GM12878 (cell line): ENCODE measurements around the gene TADA1. TPM values are rescaled to one million over a fixed set of nuclear protein-coding genes. Genes with fewer than 3 reads are reported as not detected.

Source experiments
- ATAC-seq: fragments of 200-7000 bp; cut with Tn5 transposase; 3 replicates; pipeline ENCODE4 v1.9.1; 2020; ENCODE audit warnings: mild to moderate bottlenecking, moderate library complexity
- Bru-seq: library from RNA; stranded (reverse); fragments of 400-500 nt; gene quantifications from one replicate; lab custom pipeline; 2021; lab: Mats Ljungman, UMichigan
- BruChase-seq, 2 experiments: library from RNA; stranded (reverse); fragments of 400-500 nt; gene quantifications; one replicate each; lab custom pipeline; 2021; lab: Mats Ljungman, UMichigan
- BruUV-seq: library from RNA; stranded (reverse); fragments of 400-500 nt; replicated peaks from 2 replicates; lab custom pipeline; 2021; lab: Mats Ljungman, UMichigan
- CTCF ChIA-PET: fragments of 300-600 bp; sonication (Branson Sonifier 250); formaldehyde crosslinking; extraction: SDS; loops from one replicate; lab custom pipeline; 2021; ENCODE audit warnings: inconsistent platforms; lab: Yijun Ruan, JAX
- POLR2A ChIA-PET: fragments of 350-600 bp; formaldehyde crosslinking; extraction: SDS; loops from one replicate; lab custom pipeline; 2021; ENCODE audit warnings: inconsistent platforms; lab: Charles Lee
- RAD21 ChIA-PET: fragments of 300-600 bp; sonication (Branson Sonifier 250); formaldehyde crosslinking; loops from one replicate; lab custom pipeline; 2023; ENCODE audit warnings: antibody characterized with exemption; ENCODE audit not compliant: unreplicated experiment; lab: Charles Lee
- SMC1A ChIA-PET: fragments of 300-600 bp; sonication (Branson Sonifier 250); formaldehyde crosslinking; loops from one replicate; lab custom pipeline; 2023; ENCODE audit not compliant: unreplicated experiment, uncharacterized antibody; lab: Charles Lee
- DNase-seq: peaks from one replicate; pipeline ENCODE4 v3.0.0-alpha.2; 2011; ENCODE audit warnings: low read depth, low spot score
- FAIRE-seq: peaks from 3 replicates; lab custom pipeline; 2011; peaks lifted over from hg19 to GRCh38; lab: Jason Lieb, UNC
- H2AFZ ChIP-seq: 2 replicates; pipeline ENCODE4 v1.6.0; 2011; ENCODE audit warnings: low read depth, low read length, control low read depth; ENCODE audit not compliant: control insufficient read depth
- H3K27ac ChIP-seq: 2 replicates; pipeline ENCODE4 v1.5.1; 2011; ENCODE audit warnings: control low read depth; ENCODE audit not compliant: control insufficient read depth, insufficient read depth
- H3K27me3 ChIP-seq, 2 experiments: replicated peaks in 1 of 2; 2 replicates each; pipeline versions ENCODE4 v1.6.0 to v1.6.1; 2011; ENCODE audit warnings: low read length in 1 of 2; ENCODE audit not compliant: control insufficient read depth in 2 of 2, insufficient read depth in 2 of 2
- H3K36me3 ChIP-seq, 2 experiments: 2 replicates each; pipeline ENCODE4 v1.5.1; 2011; ENCODE audit warnings: low read length in 1 of 2; ENCODE audit not compliant: control insufficient read depth in 2 of 2, insufficient read depth in 2 of 2
- H3K4me1 ChIP-seq: 2 replicates; pipeline ENCODE4 v1.6.1; 2011; ENCODE audit warnings: mild to moderate bottlenecking, low read length, moderate library complexity, mixed read lengths; ENCODE audit not compliant: control insufficient read depth, insufficient read depth
- H3K4me2 ChIP-seq: 2 replicates; pipeline ENCODE4 v1.6.0; 2011; ENCODE audit warnings: control low read depth; ENCODE audit not compliant: control insufficient read depth, insufficient read depth
- H3K4me3 ChIP-seq: fragments of 200-600 bp; sonication (generic); 2 replicates; pipeline ENCODE4 v1.5.1; 2016
- H3K79me2 ChIP-seq: 2 replicates; pipeline ENCODE4 v1.6.0; 2011; ENCODE audit warnings: low read length; ENCODE audit not compliant: control insufficient read depth, insufficient read depth
- H3K9ac ChIP-seq: 2 replicates; pipeline ENCODE4 v1.8.0; 2011; ENCODE audit warnings: low read length, control low read depth, mixed read lengths; ENCODE audit not compliant: control insufficient read depth, insufficient read depth
- H3K9me3 ChIP-seq: replicated peaks from 3 replicates; pipeline ENCODE4 v1.5.1; 2011; ENCODE audit warnings: mild to moderate bottlenecking, low read length; ENCODE audit not compliant: control insufficient read depth, insufficient read depth
- H4K20me1 ChIP-seq: 2 replicates; pipeline ENCODE4 v1.6.0; 2011; ENCODE audit not compliant: control insufficient read depth, insufficient read depth
- ASH2L ChIP-seq: fragments of 300-600, 200-600 bp; sonication (generic); IDR thresholded peaks from 2 replicates; pipeline ENCODE4 v1.6.1; 2017; ENCODE audit warnings: low read depth, mild to moderate bottlenecking, borderline replicate concordance
- CEBPZ ChIP-seq: fragments of 150-350 bp; IDR thresholded peaks from 2 replicates; pipeline ENCODE4 v1.6.1; 2016; ENCODE audit warnings: low read depth, low read length
- CREB1 ChIP-seq: IDR thresholded peaks from 2 replicates; pipeline ENCODE4 v1.6.1; 2012; ENCODE audit warnings: low read depth, mild to moderate bottlenecking, inconsistent platforms
- EP300 ChIP-seq, 2 experiments: fragments of 150-350 bp in 1 of 2; IDR thresholded peaks; 2 replicates each; pipeline ENCODE4 v1.6.1; 2011 to 2012; ENCODE audit warnings: low read depth in 2 of 2, low read length in 2 of 2, borderline replicate concordance in 1 of 2, improper control_type of control experiment in 1 of 2, inconsistent platforms in 1 of 2; ENCODE audit not compliant: control insufficient read depth in 1 of 2
- HDGF ChIP-seq: fragments of 450-650 bp; IDR thresholded peaks from 2 replicates; pipeline ENCODE4 v1.6.1; 2016; ENCODE audit warnings: antibody characterized with exemption
- KAT2A ChIP-seq: conservative IDR thresholded peaks from 2 replicates; pipeline ENCODE4 v1.6.1; 2011; ENCODE audit warnings: low read depth, low read length; ENCODE audit not compliant: control insufficient read depth
- MEF2A ChIP-seq: IDR thresholded peaks from 2 replicates; pipeline ENCODE4 v1.6.1; 2011; ENCODE audit warnings: low read depth, mild to moderate bottlenecking, low read length, moderate library complexity; ENCODE audit not compliant: insufficient read depth
- TCF7 ChIP-seq: IDR thresholded peaks from 2 replicates; pipeline ENCODE4 v1.6.1; 2014; ENCODE audit warnings: antibody characterized with exemption, borderline replicate concordance
- WGBS: methylation state at CpG from one replicate; pipeline ENCODE4 v1.1.6; 2016; ENCODE audit warnings: low lambda C conversion rate; ENCODE audit not compliant: insufficient replicate concordance, insufficient coverage; ENCODE audit errors: missing lambda C conversion rate; 5-methylcytosine and 5-hydroxymethylcytosine counted together
- in situ Hi-C: fragments of 300-500 bp; cut with MboI; formaldehyde crosslinking; loops from 9 replicates; pipeline ENCODE4 v1.14.3; 2018; ENCODE audit warnings: mixed read lengths
- intact Hi-C: fragments of 100-400 bp; cut with micrococcal nuclease; formaldehyde crosslinking; loops from one replicate; pipeline ENCODE4 v1.14.2; 2022; ENCODE audit not compliant: unreplicated experiment
- long read RNA-seq, 2 experiments: library from polyadenylated mRNA; unstranded; transcript quantifications; one replicate each; pipeline ENCODE4 v2.0.0, GENCODE V29; 2019 to 2020
- polyA minus RNA-seq, 3 experiments: library from RNA; depleted of rRNA, polyadenylated mRNA; stranded (reverse); fragments of >200 nt; gene quantifications; 2 replicates each; pipeline ENCODE4 v1.2.3, GENCODE V29; 2011
- polyA plus RNA-seq, 11 experiments: library from polyadenylated mRNA; depleted of rRNA in 4 of 11; unstranded in 6 of 11; stranded (reverse) in 5 of 11; fragments of >200 nt; fragmentation: Nextera tagmentation in 4 of 11; fragmentation: Illumina TruSeq in 1 of 11; extraction: Ambion mirVana in 4 of 11; extraction: Trizol in 1 of 11; gene quantifications; 1 replicate in 1 of 11; 2 replicates in 10 of 11; pipeline versions ENCODE4 v1.2.1 to v1.2.3, GENCODE V29; 2011 to 2016; ENCODE audit warnings: inconsistent platforms in 2 of 11, missing spikeins in 2 of 11, low read depth in 1 of 11
- total RNA-seq, 4 experiments: library from RNA; depleted of rRNA in 3 of 4; stranded (reverse); fragments of >200 nt in 3 of 4; fragmentation: Illumina TruSeq in 1 of 4; extraction: Trizol in 1 of 4; gene quantifications; 2 replicates each; pipeline versions ENCODE4 v1.2.1 to v1.2.3, GENCODE V29; 2013 to 2021

TADA1 gene
- total RNA-seq (2013; cell fraction: nucleolus; rRNA removed): 18.3 and 18.9 TPM in 2 replicates
- total RNA-seq (2014; rRNA removed): 18.6 and 21.3 TPM in 2 replicates
- total RNA-seq (2014; rRNA removed; fragmentation: Illumina TruSeq; extraction: Trizol): 20.6 and 20.7 TPM in 2 replicates
- 15.1 and 15.2 TPM in 2 replicates for total RNA-seq (2021)
- polyA plus RNA-seq (2011; ENCODE audit: low read depth): 12.6 TPM
- 34.6 and 36.4 TPM in 2 replicates for polyA plus RNA-seq (2011; rRNA removed)
- polyA plus RNA-seq (2011; cell fraction: cytosol; rRNA removed): 19.1 and 27.0 TPM in 2 replicates
- polyA plus RNA-seq (2011; cell fraction: nucleus; rRNA removed): 18.5 and 20.0 TPM in 2 replicates
- 13.3 and 14.4 TPM in 2 replicates for polyA plus RNA-seq (2012)
- 25.9 and 31.1 TPM in 2 replicates for polyA plus RNA-seq (2014; fragmentation: Illumina TruSeq; extraction: Trizol)
- 10 to 100 TPM; 31.5 to 38.6 TPM for polyA plus RNA-seq (2014; fragmentation: Nextera tagmentation; extraction: Ambion mirVana)
- 13.1 and 15.3 TPM in 2 replicates for polyA plus RNA-seq (2014; rRNA removed)
- polyA plus RNA-seq (2016; fragmentation: Nextera tagmentation; extraction: Ambion mirVana): 10 to 100 TPM; 27.1 to 30.2 TPM
- polyA minus RNA-seq (2011; rRNA and poly(A)+ RNA removed): 28.3 and 31.5 TPM in 2 replicates
- 8.4 and 10.5 TPM in 2 replicates for polyA minus RNA-seq (2011; cell fraction: cytosol; rRNA and poly(A)+ RNA removed)
- polyA minus RNA-seq (2011; cell fraction: nucleus; rRNA and poly(A)+ RNA removed): 4.8 and 7.4 TPM in 2 replicates
- Bru-seq, nascent RNA: percentile 87 among the genes with signal in this experiment
- BruChase-seq, experiment 1, labeled RNA remaining after a 6-hour chase: percentile 71 among the genes with signal in this experiment
- percentile 85 among the genes with signal in this experiment for BruChase-seq, experiment 2, labeled RNA remaining after a 2-hour chase
- long read RNA-seq, experiment 1, transcript TADA1-201 (8 exons, 2,159 nt): major isoform, 25 of 30 reads
- long read RNA-seq, experiment 1, partial matches to known transcripts: 3 of 30 reads
- long read RNA-seq, experiment 1, other reads (novel, unspliced or antisense): 2 of 30 reads
- long read RNA-seq, experiment 2, transcript TADA1-201 (8 exons, 2,159 nt): major isoform, 18 of 28 reads
- long read RNA-seq, experiment 2, partial matches to known transcripts: 8 of 28 reads
- long read RNA-seq, experiment 2, other reads (novel, unspliced or antisense): 2 of 28 reads

GRCh38 chr1:166875734-166876539 is at the start of gene TADA1:
Gene TADA1, minus strand, starts transcription at chr1:166876264. Its CDS starts 31 bp downstream, at chr1:166876233.
- in situ Hi-C loops: no loop called here
- no peak for TF ChIP-seq KAT2A
- TF ChIP-seq MEF2A: 0 out of 2 replicates have a peak, but pooled peaks have one; percentile 11
- peak; percentile 95 for TF ChIP-seq HDGF
- no peak for TF ChIP-seq CEBPZ
- TF ChIP-seq ASH2L: peak; percentile 80; the same call in 1 of the 2 replicates
- TF ChIP-seq EP300 (IDR thresholded peaks at IDR 0.05; ENCODE audit: borderline replicate concordance in 1 of 2, control insufficient read depth in 1 of 2, low read depth in 2 of 2, low read length in 2 of 2): peak; percentile 22 to 52; a peak in 1 of 4 replicates
- TF ChIP-seq TCF7: no peak
- TF ChIP-seq CREB1: peak; percentile 75

More at GRCh38 chr1:166875734-166876539, at the start of gene TADA1:
- Histone ChIP-seq H3K4me2 (peak within 1 kb of the TSS; percentile 88), H3K79me2 (peaks cover 40% of the 10 kb centered on the region), H4K20me1 (no peaks in the 10 kb centered on the region), H3K27me3 (no peaks in the 10 kb centered on the region), H3K27ac (peak within 1 kb of the TSS; percentile 95), H3K36me3 (no peaks in the 10 kb centered on the region; a peak in 1 of 4 replicates), H3K9ac (peak within 1 kb of the TSS; percentile 93), H3K4me1 (peaks cover 5% of the 10 kb centered on the region; the same call in 1 of the 2 replicates), H3K4me3 (peak within 1 kb of the TSS; percentile 76), H2AFZ (peak within 1 kb of the TSS; percentile 96), H3K9me3 (no peaks in the 10 kb centered on the region)
- POLR2A ChIA-PET: interaction anchor here (1.3 to 1.5 kb wide), 2 partner anchors 12 to 36 kb away, joined by 4 to 10 read pairs; partner anchors contain the start of gene POGK
- CTCF ChIA-PET: interaction anchor here (0.6 to 2.1 kb wide), 7 partner anchors 21 to 344 kb away, joined by 3 to 10 read pairs (median 3); partner anchors contain the start of gene POU2F1
- WGBS: under 1% methylated on average over 66 of the region's 84 CpGs
- TSS peak; percentile 60 for BruUV-seq
- intact Hi-C loops: no loop called here
- peak; percentile 92 for FAIRE-seq
- ATAC-seq: peak; percentile 90
- RAD21 ChIA-PET: interaction anchor here (1.0 to 1.6 kb wide), 4 partner anchors 32 to 344 kb away, joined by 3 to 11 read pairs (median 9); partner anchors contain the start of genes POGK and POU2F1
- DNase-seq: peak; percentile 90
- SMC1A ChIA-PET: interaction anchor here (0.6 to 1.1 kb wide), 3 partner anchors 183 to 203 kb away, joined by 3 read pairs; no protein-coding TSS in a partner anchor
